Measurements from ENCODE around the gene B3GNT7.

GRCh38 chr2:231418820-231419640 is 23.5 kb downstream of the B3GNT7 start:
- TF ChIP-seq POLR2A (IDR thresholded peaks at IDR 0.05) (no peak), CTCF (IDR thresholded peaks at IDR 0.05) (no peak)

Measured in lower leg skin (tissue), 3 donors.